ENCODE data around the gene GSTM4. TPM values are rescaled to one million over a fixed set of nuclear protein-coding genes. Genes with fewer than 3 reads are reported as not detected.

The GSTM4 gene
- total RNA-seq, 1 experiment from 2014 or later: 13.6 TPM

- DNase-seq: no peak
- no peak overlapping the region for H3K27ac Mint-ChIP-seq (ENCODE audit: unreplicated experiment)
Observed at GRCh38 chr1:109630081-109630897, 25.6 kb upstream of the GSTM4 start.

GRCh38 chr1:109630898-109631512, 24.9 kb upstream of the GSTM4 start:
- no peak for DNase-seq
- BruUV-seq (replicated peaks): no TSS peak
- H3K27me3 Mint-ChIP-seq (ENCODE audit: unreplicated experiment): no peaks in the 10 kb centered on the region

More at GRCh38 chr1:109630081-109630897, 25.6 kb upstream of the GSTM4 start:
- peaks cover 7% of the 10 kb centered on the region for H3K4me1 Mint-ChIP-seq (ENCODE audit: low read depth, unreplicated experiment)
- H3K4me3 Mint-ChIP-seq (ENCODE audit: low read depth, unreplicated experiment): no peak overlapping the region
- no peaks in the 10 kb centered on the region for H3K9me3 Mint-ChIP-seq (ENCODE audit: low read depth, unreplicated experiment)
- CTCF ChIA-PET: interaction anchor here (0.5 to 1.4 kb wide), 7 partner anchors 9 to 511 kb away, joined by 3 to 17 read pairs (median 7); partner anchors contain the start of gene GNAI3
- intact Hi-C loops (cut with micrococcal nuclease; ENCODE audit: unreplicated experiment): no loop called here
- H3K27me3 Mint-ChIP-seq (ENCODE audit: unreplicated experiment): no peaks in the 10 kb centered on the region
- no TSS peak for BruUV-seq (replicated peaks)
- H3K36me3 Mint-ChIP-seq (ENCODE audit: insufficient read depth, unreplicated experiment): peaks cover 9% of the 10 kb centered on the region
- peak; percentile 41 for TF ChIP-seq CTCF (IDR thresholded peaks at IDR 0.05; ENCODE audit: unreplicated experiment)

GRCh38 chr1:109631513-109632505, 24.1 kb upstream of the GSTM4 start:
- CTCF ChIA-PET: no interaction called here

More at GRCh38 chr1:109630898-109631512, 24.9 kb upstream of the GSTM4 start:
- intact Hi-C loops (cut with micrococcal nuclease; ENCODE audit: unreplicated experiment): no loop called here
- Mint-ChIP-seq H3K36me3 (ENCODE audit: insufficient read depth, unreplicated experiment) (peaks cover 5% of the 10 kb centered on the region), H3K27ac (ENCODE audit: unreplicated experiment) (no peak overlapping the region), H3K4me3 (ENCODE audit: low read depth, unreplicated experiment) (no peak overlapping the region), H3K4me1 (ENCODE audit: low read depth, unreplicated experiment) (peaks cover 7% of the 10 kb centered on the region), H3K9me3 (ENCODE audit: low read depth, unreplicated experiment) (no peaks in the 10 kb centered on the region)
- CTCF ChIA-PET: interaction anchor here (0.5 to 1.4 kb wide), 5 partner anchors 10 to 510 kb away, joined by 3 to 17 read pairs (median 8); partner anchors contain the start of gene GNAI3
- TF ChIP-seq CTCF (IDR thresholded peaks at IDR 0.05; ENCODE audit: unreplicated experiment): no peak

More at GRCh38 chr1:109631513-109632505, 24.1 kb upstream of the GSTM4 start:
- no peaks in the 10 kb centered on the region for H3K9me3 Mint-ChIP-seq (ENCODE audit: low read depth, unreplicated experiment)
- no TSS peak for BruUV-seq (replicated peaks)
- TF ChIP-seq CTCF (IDR thresholded peaks at IDR 0.05; ENCODE audit: unreplicated experiment): no peak
- intact Hi-C loops (cut with micrococcal nuclease; ENCODE audit: unreplicated experiment): no loop called here
- H3K4me1 Mint-ChIP-seq (ENCODE audit: low read depth, unreplicated experiment): peaks cover 14% of the 10 kb centered on the region
- no peak for DNase-seq
- H3K36me3 Mint-ChIP-seq (ENCODE audit: insufficient read depth, unreplicated experiment): peaks cover 5% of the 10 kb centered on the region
- no peak overlapping the region for H3K4me3 Mint-ChIP-seq (ENCODE audit: low read depth, unreplicated experiment)
- H3K27ac Mint-ChIP-seq (ENCODE audit: unreplicated experiment): no peak overlapping the region
- H3K27me3 Mint-ChIP-seq (ENCODE audit: unreplicated experiment): no peaks in the 10 kb centered on the region

Measured in Calu3 (cell line).